IMR-90 (cell line): Measurements from ENCODE around the gene ACTR2. TPM values are rescaled to one million over a fixed set of nuclear protein-coding genes. Genes with fewer than 3 reads are reported as not detected.

ENCODE experiments used
- ATAC-seq: fragments of 200-7000 bp; cut with Tn5 transposase; 2 replicates; pipeline ENCODE4 v1.9.1; 2020; ENCODE audit warnings: low read depth, mild to moderate bottlenecking, moderate library complexity
- BruUV-seq: library from RNA; stranded (reverse); fragments of 400-500 nt; replicated peaks from 2 replicates; lab custom pipeline; 2021; lab: Mats Ljungman, UMichigan
- CTCF ChIA-PET: fragments of 300-600 bp; formaldehyde crosslinking; extraction: SDS; loops from one replicate; lab custom pipeline; 2021; ENCODE audit warnings: antibody characterized with exemption; lab: Yijun Ruan, JAX
- POLR2A ChIA-PET: fragments of 300-600 bp; sonication (Branson Sonifier 250); formaldehyde crosslinking; loops from one replicate; lab custom pipeline; 2022; ENCODE audit warnings: antibody characterized with exemption; ENCODE audit not compliant: unreplicated experiment; lab: Charles Lee
- DNase-seq: peaks from one replicate; pipeline ENCODE4 v3.0.0; 2013
- H2AFZ ChIP-seq: replicated peaks from 2 replicates; pipeline ENCODE3; 2013; ENCODE audit warnings: low read length, mild to moderate bottlenecking; ENCODE audit not compliant: poor library complexity
- H2AK5ac ChIP-seq: 2 replicates; pipeline ENCODE4 v1.6.1; 2013; ENCODE audit warnings: low read depth, low read length, inconsistent platforms
- H2AK9ac ChIP-seq: replicated peaks from 2 replicates; pipeline ENCODE3; 2013; ENCODE audit warnings: mild to moderate bottlenecking, low read depth, low read length, moderate library complexity; ENCODE audit not compliant: poor library complexity
- H2BK120ac ChIP-seq: 2 replicates; pipeline ENCODE4 v1.6.1; 2013; ENCODE audit warnings: low read depth, low read length, inconsistent platforms
- H2BK15ac ChIP-seq: 3 replicates; pipeline ENCODE4 v1.6.1; 2013; ENCODE audit warnings: low read depth, low read length, inconsistent platforms
- H2BK20ac ChIP-seq: 2 replicates; pipeline ENCODE4 v1.6.1; 2013; ENCODE audit warnings: low read depth, mild to moderate bottlenecking, inconsistent platforms, low read length, moderate library complexity
- H2BK5ac ChIP-seq: 2 replicates; pipeline ENCODE4 v1.6.1; 2013; ENCODE audit warnings: mild to moderate bottlenecking, low read depth, low read length, inconsistent platforms; ENCODE audit not compliant: poor library complexity, severe bottlenecking
- H3K14ac ChIP-seq: replicated peaks from 2 replicates; pipeline ENCODE4 v1.6.1; 2013; ENCODE audit warnings: low read depth, low read length, inconsistent platforms
- H3K18ac ChIP-seq: 2 replicates; pipeline ENCODE4 v1.6.1; 2013; ENCODE audit warnings: low read depth, low read length, control low read depth
- H3K23ac ChIP-seq: 2 replicates; pipeline ENCODE4 v1.6.1; 2013; ENCODE audit warnings: low read depth, low read length, inconsistent platforms
- H3K27ac ChIP-seq: 2 replicates; pipeline ENCODE4 v1.5.1; 2013; ENCODE audit warnings: mild to moderate bottlenecking, control low read depth, low read length; ENCODE audit not compliant: insufficient read depth
- H3K27me3 ChIP-seq: 2 replicates; pipeline ENCODE4 v1.6.1; 2013; ENCODE audit warnings: low read length; ENCODE audit not compliant: control insufficient read depth, insufficient read depth
- H3K36me3 ChIP-seq: 2 replicates; pipeline ENCODE4 v1.6.1; 2013; ENCODE audit warnings: low read length, mixed read lengths; ENCODE audit not compliant: control insufficient read depth, insufficient read depth
- H3K4ac ChIP-seq: 2 replicates; pipeline ENCODE4 v1.6.1; 2013; ENCODE audit warnings: low read depth, low read length, inconsistent platforms
- H3K4me1 ChIP-seq: 2 replicates; pipeline ENCODE4 v1.6.1; 2013; ENCODE audit warnings: low read length, mixed read lengths; ENCODE audit not compliant: control insufficient read depth, insufficient read depth
- H3K4me2 ChIP-seq: 2 replicates; pipeline ENCODE4 v1.6.1; 2013; ENCODE audit warnings: low read depth, mild to moderate bottlenecking, control low read depth, low read length, moderate library complexity
- H3K4me3 ChIP-seq: 2 replicates; pipeline ENCODE4 v1.5.1; 2013; ENCODE audit warnings: low read depth, mild to moderate bottlenecking, control low read depth, low read length, moderate library complexity; ENCODE audit not compliant: insufficient read depth
- H3K56ac ChIP-seq: 2 replicates; pipeline ENCODE4 v1.6.1; 2013; ENCODE audit warnings: low read length, inconsistent platforms; ENCODE audit not compliant: insufficient read depth; ENCODE audit errors: extremely low read depth
- H3K79me1 ChIP-seq, 2 experiments: 2 replicates each; pipeline ENCODE4 v1.6.1; 2013; ENCODE audit warnings: low read length in 2 of 2, inconsistent platforms in 1 of 2, low read depth in 1 of 2
- H3K9ac ChIP-seq: 2 replicates; pipeline ENCODE4 v1.6.1; 2013; ENCODE audit warnings: low read depth, low read length, control low read depth
- H3K9me1 ChIP-seq: 2 replicates; pipeline ENCODE4 v1.6.1; 2013; ENCODE audit warnings: low read length, inconsistent platforms; ENCODE audit not compliant: insufficient read depth
- H3K9me3 ChIP-seq: 2 replicates; pipeline ENCODE4 v1.6.1; 2013; ENCODE audit warnings: low read length; ENCODE audit not compliant: control insufficient read depth, insufficient read depth
- H4K20me1 ChIP-seq: 2 replicates; pipeline ENCODE4 v1.6.1; 2013; ENCODE audit warnings: low read length, inconsistent platforms; ENCODE audit not compliant: insufficient read depth
- H4K5ac ChIP-seq: 2 replicates; pipeline ENCODE4 v1.6.1; 2013; ENCODE audit warnings: mild to moderate bottlenecking, low read depth, low read length, control low read depth
- H4K8ac ChIP-seq, 2 experiments: 2 replicates each; pipeline ENCODE4 v1.6.1; 2013; ENCODE audit warnings: low read depth in 2 of 2, low read length in 2 of 2, control low read depth in 1 of 2, inconsistent platforms in 1 of 2
- H4K91ac ChIP-seq: 2 replicates; pipeline ENCODE4 v1.6.1; 2013; ENCODE audit warnings: low read depth, low read length, inconsistent platforms; ENCODE audit not compliant: insufficient read depth
- BHLHE40 ChIP-seq: fragments of 150-350 bp; IDR thresholded peaks from 2 replicates; pipeline ENCODE4 v1.6.1; 2016; ENCODE audit warnings: mild to moderate bottlenecking, low read depth, low read length
- CEBPB ChIP-seq: IDR thresholded peaks from 2 replicates; pipeline ENCODE4 v1.6.1; 2012; ENCODE audit warnings: low read depth, low read length, improper control_type of control experiment
- CHD1 ChIP-seq: IDR thresholded peaks from 2 replicates; pipeline ENCODE4 v1.6.1; 2012; ENCODE audit warnings: low read depth, low read length, improper control_type of control experiment
- CTCF ChIP-seq: conservative IDR thresholded peaks from 2 replicates; pipeline ENCODE4 v1.5.1; 2012; ENCODE audit warnings: mild to moderate bottlenecking, low read depth, low read length, improper control_type of control experiment
- ELK1 ChIP-seq: fragments of 150-350 bp; IDR thresholded peaks from 2 replicates; pipeline ENCODE4 v1.6.1; 2016; ENCODE audit warnings: low read depth, mild to moderate bottlenecking, low read length, moderate library complexity, borderline replicate concordance
- FOS ChIP-seq: fragments of 150-350 bp; IDR thresholded peaks from 2 replicates; pipeline ENCODE4 v1.6.1; 2016; ENCODE audit warnings: low read depth, low read length
- MAFK ChIP-seq: IDR thresholded peaks from 2 replicates; pipeline ENCODE4 v1.6.1; 2012; ENCODE audit warnings: low read depth, low read length, improper control_type of control experiment
- MAZ ChIP-seq: IDR thresholded peaks from 2 replicates; pipeline ENCODE4 v1.6.1; 2012; ENCODE audit warnings: low read depth, mild to moderate bottlenecking, low read length, improper control_type of control experiment, moderate library complexity, borderline replicate concordance
- MXI1 ChIP-seq: IDR thresholded peaks from 2 replicates; pipeline ENCODE4 v1.6.1; 2012; ENCODE audit warnings: low read depth, mild to moderate bottlenecking, low read length, moderate library complexity, borderline replicate concordance
- NFE2L2 ChIP-seq: fragments of 150-350 bp; IDR thresholded peaks from 2 replicates; pipeline ENCODE4 v1.6.1; 2016; ENCODE audit warnings: low read depth, mild to moderate bottlenecking, low read length
- POLR2A ChIP-seq: IDR thresholded peaks from 2 replicates; pipeline ENCODE4 v1.6.1; 2012; ENCODE audit warnings: mild to moderate bottlenecking, low read depth, low read length
- RAD21 ChIP-seq: IDR thresholded peaks from 2 replicates; pipeline ENCODE4 v1.6.1; 2012; ENCODE audit warnings: low read length, improper control_type of control experiment
- RCOR1 ChIP-seq: IDR thresholded peaks from 2 replicates; pipeline ENCODE4 v1.6.1; 2012; ENCODE audit warnings: mild to moderate bottlenecking, low read length, improper control_type of control experiment; ENCODE audit not compliant: insufficient replicate concordance
- RFX5 ChIP-seq: IDR thresholded peaks from 2 replicates; pipeline ENCODE4 v1.8.0; 2012; ENCODE audit warnings: low read depth, mild to moderate bottlenecking, low read length, moderate library complexity
- SMC3 ChIP-seq: fragments of 150-350 bp; IDR thresholded peaks from 2 replicates; pipeline ENCODE4 v1.6.1; 2016; ENCODE audit warnings: low read depth, mild to moderate bottlenecking, antibody characterized with exemption, low read length, moderate library complexity
- USF2 ChIP-seq: fragments of 150-350 bp; IDR thresholded peaks from 2 replicates; pipeline ENCODE4 v1.6.1; 2017; ENCODE audit warnings: mild to moderate bottlenecking, antibody characterized with exemption, low read length, low read depth
- WGBS, 2 experiments: methylation state at CpG; one replicate each; pipeline versions ENCODE4 v1.1.5 to v1.1.7; 2013; ENCODE audit warnings: missing lambda C conversion rate in 2 of 2; ENCODE audit not compliant: insufficient read length in 1 of 2; ENCODE audit errors: extremely low coverage in 2 of 2; 5-methylcytosine and 5-hydroxymethylcytosine counted together
- dilution Hi-C: fragments of 300-500 bp; cut with HindIII; formaldehyde crosslinking; loops from one replicate; pipeline ENCODE4 v1.14.3; 2018; ENCODE audit warnings: low sequenced_read_pairs; ENCODE audit not compliant: unreplicated experiment
- in situ Hi-C: fragments of 300-500 bp; cut with MboI; formaldehyde crosslinking; loops from 3 replicates; pipeline ENCODE4 v1.14.3; 2019; ENCODE audit warnings: low sequenced_read_pairs, inconsistent platforms, mixed read lengths
- intact Hi-C: fragments of 100-400 bp; cut with micrococcal nuclease; formaldehyde crosslinking; loops from 2 replicates; pipeline ENCODE4 v1.10.0; 2022
- polyA plus RNA-seq, 3 experiments: library from polyadenylated mRNA; depleted of rRNA; stranded (reverse); fragments of >200 nt; gene quantifications; 2 replicates each; pipeline ENCODE4 v1.2.3, GENCODE V29; 2012; ENCODE audit warnings: low replicate concordance in 1 of 3
- total RNA-seq: library from RNA; depleted of rRNA; stranded (reverse); fragments of >200 nt; gene quantifications from 2 replicates; pipeline ENCODE4 v1.2.3, GENCODE V29; 2012

ACTR2 gene
- total and polyA plus RNA-seq, 2 of the 4 experiments (the other 2 are of a cell fraction), result 141 to 205 TPM

GRCh38 chr2:65255356-65255755 lies 27.7 kb downstream of the ACTR2 start:
- CTCF ChIA-PET, result no interaction called here
- Histone ChIP-seq H4K8ac (no peak overlapping the region), H3K27ac (no peak overlapping the region), H2BK20ac (no peak overlapping the region), H3K4ac (no peak overlapping the region), H2AK5ac (no peak overlapping the region), H3K14ac (no peak overlapping the region), H3K9ac (no peak overlapping the region), H3K23ac (no peak overlapping the region), H4K20me1 (peaks cover 22% of the 10 kb centered on the region), H3K9me1 (peaks cover 4% of the 10 kb centered on the region; the same call in 1 of the 2 replicates), H4K5ac (no peak overlapping the region), H3K36me3 (peaks cover 26% of the 10 kb centered on the region), H3K4me1 (no peaks in the 10 kb centered on the region), H2BK120ac (no peak overlapping the region), H2AFZ (no peak overlapping the region), H2AK9ac (no peak overlapping the region), H2BK5ac (no peak overlapping the region), H3K56ac (no peak overlapping the region), H2BK15ac (no peak overlapping the region), H3K4me2 (no peak overlapping the region), H3K18ac (no peak overlapping the region), H3K79me1 (peaks cover 21 to 23% of the 10 kb centered on the region in 2 experiments), H3K4me3 (no peak overlapping the region), H4K91ac (no peak overlapping the region), H3K27me3 (no peaks in the 10 kb centered on the region), H3K9me3 (no peaks in the 10 kb centered on the region)
- no peak for ATAC-seq
- 100% methylated on average over 4 of the region's 6 CpGs; no CpG with 5 or more reads in 1 of the 2 experiments for WGBS, 2 experiments
- in situ Hi-C loops (no loop called here), dilution Hi-C loops (no loop called here), intact Hi-C loops (no loop called here)
- BruUV-seq, result no TSS peak
- POLR2A ChIA-PET, result no interaction called here
- TF ChIP-seq USF2 (no peak), CTCF (no peak), POLR2A (no peak), FOS (no peak), MAFK (no peak), NFE2L2 (no peak), RCOR1 (no peak), MAZ (no peak), SMC3 (no peak), MXI1 (no peak), CHD1 (no peak), RAD21 (no peak), CEBPB (no peak), RFX5 (no peak), BHLHE40 (no peak), ELK1 (no peak)
- DNase-seq, result no peak
